Measurements from ENCODE around the gene C2CD5. TPM values are rescaled to one million over a fixed set of nuclear protein-coding genes. Genes with fewer than 3 reads are reported as not detected.

The C2CD5 gene
- total and polyA plus RNA-seq, 2 of the 4 experiments (the other 2 are of a cell fraction) = 14.5 to 15.8 TPM

GRCh38 chr12:22569253-22569652 is 24.9 kb upstream of the C2CD5 start:
- no peaks in the 10 kb centered on the region for H3K79me1 ChIP-seq (ENCODE audit: low read depth in 1 of 2, low read length in 2 of 2)
- H4K8ac ChIP-seq (ENCODE audit: low read depth in 2 of 2, low read length in 2 of 2) = no peak overlapping the region
- TF ChIP-seq SMC3 (IDR thresholded peaks at IDR 0.05; ENCODE audit: low read depth, low read length) = no peak
- no peak for TF ChIP-seq FOS (IDR thresholded peaks at IDR 0.05; ENCODE audit: low read depth, low read length)
- no peak for TF ChIP-seq ELK1 (IDR thresholded peaks at IDR 0.05; ENCODE audit: borderline replicate concordance, low read depth, low read length)
- no peak for TF ChIP-seq MAZ (IDR thresholded peaks at IDR 0.05; ENCODE audit: borderline replicate concordance, low read depth, low read length)
- TF ChIP-seq MAFK (IDR thresholded peaks at IDR 0.05; ENCODE audit: low read depth, low read length) = no peak
- TF ChIP-seq NFE2L2 (IDR thresholded peaks at IDR 0.05; ENCODE audit: low read depth, low read length) = no peak
- no peak for TF ChIP-seq BHLHE40 (IDR thresholded peaks at IDR 0.05; ENCODE audit: low read depth, low read length)
- TF ChIP-seq POLR2A (IDR thresholded peaks at IDR 0.05; ENCODE audit: low read depth, low read length) = no peak
- no peak for TF ChIP-seq CTCF (conservative IDR thresholded peaks at IDR 0.05; ENCODE audit: low read depth, low read length)
- no peak for TF ChIP-seq RFX5 (IDR thresholded peaks at IDR 0.05; ENCODE audit: low read depth, low read length)
- TF ChIP-seq CHD1 (IDR thresholded peaks at IDR 0.05; ENCODE audit: low read depth, low read length) = no peak
- TF ChIP-seq RAD21 (IDR thresholded peaks at IDR 0.05; ENCODE audit: low read length) = no peak
- TF ChIP-seq MXI1 (IDR thresholded peaks at IDR 0.05; ENCODE audit: borderline replicate concordance, low read depth, low read length) = no peak
- no peak for TF ChIP-seq CEBPB (IDR thresholded peaks at IDR 0.05; ENCODE audit: low read depth, low read length)
- no peak for TF ChIP-seq USF2 (IDR thresholded peaks at IDR 0.05; ENCODE audit: low read depth, low read length)
- TF ChIP-seq RCOR1 (IDR thresholded peaks at IDR 0.05; ENCODE audit: insufficient replicate concordance, low read length) = no peak
- CTCF ChIA-PET = no interaction called here
- H3K56ac ChIP-seq (ENCODE audit: extremely low read depth, insufficient read depth, low read length) = no peak overlapping the region
- no peak for DNase-seq
- H2BK5ac ChIP-seq (ENCODE audit: low read depth, low read length, poor library complexity, severe bottlenecking) = no peak overlapping the region
- no peak overlapping the region for H3K4ac ChIP-seq (ENCODE audit: low read depth, low read length)
- H2AFZ ChIP-seq (replicated peaks; ENCODE audit: low read length, poor library complexity) = no peak overlapping the region
- H3K18ac ChIP-seq (ENCODE audit: low read depth, low read length) = no peak overlapping the region
- H2AK9ac ChIP-seq (replicated peaks; ENCODE audit: low read depth, low read length, poor library complexity) = no peak overlapping the region
- H3K9me1 ChIP-seq (ENCODE audit: insufficient read depth, low read length) = no peaks in the 10 kb centered on the region
- no peak overlapping the region for H2BK20ac ChIP-seq (ENCODE audit: low read depth, low read length)
- H3K27me3 ChIP-seq (ENCODE audit: control insufficient read depth, insufficient read depth, low read length) = no peaks in the 10 kb centered on the region
- no peaks in the 10 kb centered on the region for H4K20me1 ChIP-seq (ENCODE audit: insufficient read depth, low read length)
- intact Hi-C loops (cut with micrococcal nuclease) (no loop called here), in situ Hi-C loops (cut with MboI; ENCODE audit: low sequenced_read_pairs) (no loop called here), dilution Hi-C loops (cut with HindIII; ENCODE audit: low sequenced_read_pairs, unreplicated experiment) (no loop called here)
- H3K4me3 ChIP-seq (ENCODE audit: insufficient read depth, low read depth, low read length) = no peak overlapping the region
- H2BK120ac ChIP-seq (ENCODE audit: low read depth, low read length) = no peak overlapping the region
- no TSS peak for BruUV-seq (replicated peaks)
- no peaks in the 10 kb centered on the region for H3K36me3 ChIP-seq (ENCODE audit: control insufficient read depth, insufficient read depth, low read length)
- H2AK5ac ChIP-seq (ENCODE audit: low read depth, low read length) = no peak overlapping the region
- no peak overlapping the region for H2BK15ac ChIP-seq (ENCODE audit: low read depth, low read length)
- no peak overlapping the region for H3K4me2 ChIP-seq (ENCODE audit: low read depth, low read length)
- no peak overlapping the region for H3K27ac ChIP-seq (ENCODE audit: insufficient read depth, low read length)
- H3K23ac ChIP-seq (ENCODE audit: low read depth, low read length) = no peak overlapping the region
- ATAC-seq (ENCODE audit: low read depth) = no peak
- no peaks in the 10 kb centered on the region for H3K4me1 ChIP-seq (ENCODE audit: control insufficient read depth, insufficient read depth, low read length)
- H3K14ac ChIP-seq (replicated peaks; ENCODE audit: low read depth, low read length) = no peak overlapping the region
- H4K91ac ChIP-seq (ENCODE audit: insufficient read depth, low read depth, low read length) = no peak overlapping the region
- no peak overlapping the region for H4K5ac ChIP-seq (ENCODE audit: low read depth, low read length)
- POLR2A ChIA-PET (ENCODE audit: unreplicated experiment) = no interaction called here
- no peaks in the 10 kb centered on the region for H3K9me3 ChIP-seq (ENCODE audit: control insufficient read depth, insufficient read depth, low read length)
- no peak overlapping the region for H3K9ac ChIP-seq (ENCODE audit: low read depth, low read length)

Measured in IMR-90 (cell line).